HEK293 (cell line): ENCODE results near the gene SUSD2.

Experiments
- CTCF ChIA-PET: fragments of 350-600 bp; formaldehyde crosslinking; extraction: SDS; loops from one replicate; lab custom pipeline; 2021; ENCODE audit warnings: antibody characterized with exemption; lab: Yijun Ruan, JAX
- POLR2A ChIA-PET: fragments of 300-600 bp; formaldehyde crosslinking; extraction: SDS; loops from one replicate; lab custom pipeline; 2020; ENCODE audit warnings: antibody characterized with exemption, inconsistent platforms; lab: Yijun Ruan, JAX
- H3K27ac ChIP-seq: fragments of 200-500 bp; sonication (Bioruptor generic); 2 replicates; pipeline ENCODE4 v1.5.1; 2014; ENCODE audit warnings: low read depth, low read length, control low read depth, inconsistent platforms; ENCODE audit errors: extremely low read depth
- H3K36me3 ChIP-seq, 2 experiments: fragments of 200-500 bp in 1 of 2; sonication (Bioruptor generic) in 1 of 2; 1 replicate in 1 of 2; 2 replicates in 1 of 2; pipeline ENCODE4 v1.5.1; 2014 to 2017; ENCODE audit warnings: inconsistent platforms in 2 of 2, low read length in 2 of 2; ENCODE audit not compliant: control insufficient read depth in 2 of 2, insufficient read depth in 1 of 2
- H3K4me1 ChIP-seq: fragments of 200-500 bp; sonication (Bioruptor generic); 2 replicates; pipeline ENCODE4 v1.5.1; 2014; ENCODE audit warnings: mild to moderate bottlenecking, low read length, inconsistent platforms; ENCODE audit not compliant: control insufficient read depth, insufficient read depth
- H3K4me3 ChIP-seq: 2 replicates; pipeline ENCODE4 v1.5.1; 2011; ENCODE audit warnings: low read depth, mild to moderate bottlenecking, control low read depth, low read length, moderate library complexity
- H3K9me3 ChIP-seq: fragments of 200-500 bp; sonication (Bioruptor generic); 2 replicates; pipeline ENCODE4 v1.5.1; 2014; ENCODE audit warnings: low read depth, low read length, inconsistent platforms; ENCODE audit not compliant: control insufficient read depth, insufficient read depth
- FEZF1 ChIP-seq: fragments of 450-650 bp; formaldehyde crosslinking; IDR thresholded peaks from 2 replicates; pipeline ENCODE4 v1.5.1; 2016; ENCODE audit warnings: missing biosample characterization, missing genetic modification characterization
- KLF8 ChIP-seq: fragments of 450-650 bp; formaldehyde crosslinking; IDR thresholded peaks from 2 replicates; pipeline ENCODE4 v1.5.1; 2016; ENCODE audit warnings: missing biosample characterization, missing genetic modification characterization
- OSR2 ChIP-seq: fragments of 450-650 bp; formaldehyde crosslinking; IDR thresholded peaks from 2 replicates; pipeline ENCODE4 v1.5.1; 2016; ENCODE audit warnings: missing biosample characterization, missing genetic modification characterization
- PATZ1 ChIP-seq: fragments of 450-650 bp; formaldehyde crosslinking; IDR thresholded peaks from 2 replicates; pipeline ENCODE4 v1.5.1; 2016; ENCODE audit warnings: missing biosample characterization, missing genetic modification characterization
- PRDM10 ChIP-seq: fragments of 450-650 bp; formaldehyde crosslinking; IDR thresholded peaks from 2 replicates; pipeline ENCODE4 v1.5.1; 2016; ENCODE audit warnings: missing biosample characterization, missing genetic modification characterization
- SCRT1 ChIP-seq: fragments of 450-650 bp; formaldehyde crosslinking; IDR thresholded peaks from 2 replicates; pipeline ENCODE4 v1.5.1; 2016; ENCODE audit warnings: missing biosample characterization, missing genetic modification characterization, borderline replicate concordance
- ZBTB1 ChIP-seq: fragments of 450-650 bp; formaldehyde crosslinking; IDR thresholded peaks from 2 replicates; pipeline ENCODE4 v1.5.1; 2016; ENCODE audit warnings: missing biosample characterization, missing genetic modification characterization
- ZBTB8A ChIP-seq: fragments of 450-650 bp; formaldehyde crosslinking; IDR thresholded peaks from 2 replicates; pipeline ENCODE4 v1.5.1; 2016; ENCODE audit warnings: missing biosample characterization, missing genetic modification characterization
- ZFP41 ChIP-seq: fragments of 450-650 bp; formaldehyde crosslinking; IDR thresholded peaks from 2 replicates; pipeline ENCODE4 v1.5.1; 2016; ENCODE audit warnings: missing biosample characterization, missing genetic modification characterization, borderline replicate concordance
- ZFP69B ChIP-seq: fragments of 450-650 bp; formaldehyde crosslinking; IDR thresholded peaks from 2 replicates; pipeline ENCODE4 v1.5.1; 2016; ENCODE audit warnings: missing biosample characterization, missing genetic modification characterization
- ZNF10 ChIP-seq: fragments of 450-650 bp; formaldehyde crosslinking; IDR thresholded peaks from 2 replicates; pipeline ENCODE4 v1.5.1; 2017; ENCODE audit warnings: missing biosample characterization, missing genetic modification characterization
- ZNF114 ChIP-seq: fragments of 450-650 bp; formaldehyde crosslinking; IDR thresholded peaks from 2 replicates; pipeline ENCODE4 v1.5.0; 2017; ENCODE audit warnings: missing biosample characterization, missing genetic modification characterization
- ZNF121 ChIP-seq: fragments of 450-650 bp; formaldehyde crosslinking; IDR thresholded peaks from 2 replicates; pipeline ENCODE4 v1.5.1; 2016; ENCODE audit warnings: missing biosample characterization, missing genetic modification characterization
- ZNF138 ChIP-seq: fragments of 450-650 bp; formaldehyde crosslinking; IDR thresholded peaks from 2 replicates; pipeline ENCODE4 v1.5.1; 2016; ENCODE audit warnings: missing biosample characterization, missing genetic modification characterization, borderline replicate concordance
- ZNF16 ChIP-seq: fragments of 450-650 bp; formaldehyde crosslinking; IDR thresholded peaks from 2 replicates; pipeline ENCODE4 v1.5.1; 2016; ENCODE audit warnings: low read depth, missing biosample characterization, missing genetic modification characterization
- ZNF169 ChIP-seq: fragments of 450-650 bp; formaldehyde crosslinking; IDR thresholded peaks from 2 replicates; pipeline ENCODE4 v1.5.1; 2016; ENCODE audit warnings: missing biosample characterization, missing genetic modification characterization
- ZNF18 ChIP-seq: fragments of 450-650 bp; formaldehyde crosslinking; IDR thresholded peaks from 2 replicates; pipeline ENCODE4 v1.5.1; 2016; ENCODE audit warnings: missing biosample characterization, missing genetic modification characterization
- ZNF221 ChIP-seq: fragments of 450-650 bp; formaldehyde crosslinking; IDR thresholded peaks from 2 replicates; pipeline ENCODE4 v1.5.1; 2017; ENCODE audit warnings: missing biosample characterization, missing genetic modification characterization, borderline replicate concordance
- ZNF292 ChIP-seq: fragments of 450-650 bp; formaldehyde crosslinking; IDR thresholded peaks from 2 replicates; pipeline ENCODE4 v1.5.1; 2016; ENCODE audit warnings: low read depth, missing biosample characterization, missing genetic modification characterization, borderline replicate concordance
- ZNF324 ChIP-seq: fragments of 450-650 bp; formaldehyde crosslinking; IDR thresholded peaks from 2 replicates; pipeline ENCODE4 v1.5.1; 2016; ENCODE audit warnings: missing biosample characterization, missing genetic modification characterization
- ZNF335 ChIP-seq: fragments of 450-650 bp; formaldehyde crosslinking; conservative IDR thresholded peaks from 2 replicates; pipeline ENCODE4 v1.5.1; 2016; ENCODE audit warnings: missing biosample characterization, missing genetic modification characterization
- ZNF354C ChIP-seq: fragments of 450-650 bp; formaldehyde crosslinking; IDR thresholded peaks from 2 replicates; pipeline ENCODE4 v1.5.1; 2016; ENCODE audit warnings: missing biosample characterization, missing genetic modification characterization, low read depth, borderline replicate concordance
- ZNF426 ChIP-seq: fragments of 450-650 bp; formaldehyde crosslinking; IDR thresholded peaks from 2 replicates; pipeline ENCODE4 v1.5.1; 2017; ENCODE audit warnings: missing biosample characterization, missing genetic modification characterization, mild to moderate bottlenecking, inconsistent platforms, moderate library complexity
- ZNF521 ChIP-seq: fragments of 450-650 bp; formaldehyde crosslinking; IDR thresholded peaks from 2 replicates; pipeline ENCODE4 v1.5.1; 2017; ENCODE audit warnings: missing biosample characterization, mild to moderate bottlenecking, missing genetic modification characterization
- ZNF621 ChIP-seq: fragments of 450-650 bp; formaldehyde crosslinking; IDR thresholded peaks from 2 replicates; pipeline ENCODE4 v1.5.1; 2017; ENCODE audit warnings: missing biosample characterization, missing genetic modification characterization
- ZNF639 ChIP-seq: fragments of 450-650 bp; formaldehyde crosslinking; IDR thresholded peaks from 2 replicates; pipeline ENCODE4 v1.5.1; 2016; ENCODE audit warnings: missing biosample characterization, missing genetic modification characterization
- ZNF791 ChIP-seq: fragments of 450-650 bp; formaldehyde crosslinking; IDR thresholded peaks from 2 replicates; pipeline ENCODE4 v1.5.1; 2016; ENCODE audit warnings: missing biosample characterization, missing genetic modification characterization
- ZNF837 ChIP-seq: fragments of 450-650 bp; formaldehyde crosslinking; IDR thresholded peaks from 2 replicates; pipeline ENCODE4 v1.5.1; 2016; ENCODE audit warnings: missing biosample characterization, missing genetic modification characterization
- ZXDB ChIP-seq: fragments of 450-650 bp; formaldehyde crosslinking; IDR thresholded peaks from 2 replicates; pipeline ENCODE4 v1.5.1; 2016; ENCODE audit warnings: missing biosample characterization, missing genetic modification characterization

Gene SUSD2

DNA sequence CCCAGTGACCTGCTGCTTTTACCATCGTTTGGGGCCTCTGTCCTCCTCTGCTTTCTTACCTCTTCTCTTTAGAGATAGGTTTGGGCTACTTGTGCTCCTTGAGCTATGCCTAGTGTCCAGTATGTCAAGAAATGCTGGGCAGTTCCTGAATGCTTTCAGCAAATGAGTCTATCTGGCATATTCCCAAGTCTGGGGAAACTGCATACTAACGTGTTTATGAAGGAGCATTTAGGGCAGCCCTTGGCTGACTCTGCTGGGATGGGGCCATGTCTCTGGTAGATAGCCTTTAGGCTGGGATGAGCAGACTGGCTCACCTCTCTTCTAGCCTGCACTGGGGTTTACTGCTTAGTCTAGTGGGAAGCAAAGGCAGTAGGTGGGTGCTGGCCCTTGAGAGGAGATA is 43.7 kb upstream of the SUSD2 start (continued):
- TF ChIP-seq ZNF639 (tag by site-specific recombination), result no peak
- no peak for TF ChIP-seq SCRT1 (tag by site-specific recombination)
- no peak for TF ChIP-seq ZNF169 (tag by site-specific recombination)
- TF ChIP-seq KLF8 (tag by site-specific recombination), result no peak
- TF ChIP-seq ZXDB (tag by site-specific recombination), result no peak
- no peak for TF ChIP-seq ZNF16 (tag by site-specific recombination)
- TF ChIP-seq PRDM10 (tag by site-specific recombination), result no peak
- TF ChIP-seq ZNF121, result no peak
- no peak for TF ChIP-seq ZFP41 (tag by site-specific recombination)
- no peak for TF ChIP-seq ZNF621
- TF ChIP-seq ZNF354C (tag by site-specific recombination), result no peak

GRCh38 chr22:24138649-24139420 is 42.5 kb upstream of the SUSD2 start:
- Histone ChIP-seq H3K27ac (no peak overlapping the region), H3K4me3 (no peak overlapping the region), H3K36me3 (peaks cover 13 to 75% of the 10 kb centered on the region in 2 experiments), H3K4me1 (no peaks in the 10 kb centered on the region), H3K9me3 (no peaks in the 10 kb centered on the region)
- POLR2A ChIA-PET, result no interaction called here
- CTCF ChIA-PET, result interaction anchor here (1.1 kb wide), 1 partner anchor 19 kb away, joined by 3 read pairs; no protein-coding TSS in a partner anchor
- TF ChIP-seq OSR2 (tag by site-specific recombination) (no peak), ZNF18 (no peak), ZNF426 (tag by site-specific recombination) (no peak), ZNF10 (tag by site-specific recombination) (no peak), FEZF1 (tag by site-specific recombination) (no peak), ZNF221 (tag by site-specific recombination) (no peak), ZBTB1 (tag by site-specific recombination) (no peak), ZNF138 (tag by site-specific recombination) (no peak), ZNF324 (tag by site-specific recombination) (no peak), ZNF521 (tag by site-specific recombination) (no peak), ZBTB8A (tag by site-specific recombination) (no peak), ZFP69B (tag by site-specific recombination) (no peak), ZNF292 (tag by site-specific recombination) (no peak), PATZ1 (tag by site-specific recombination) (no peak), ZNF837 (tag by site-specific recombination) (no peak), ZNF335 (tag by site-specific recombination) (no peak), ZNF114 (tag by site-specific recombination) (no peak), ZNF791 (tag by site-specific recombination) (no peak)
